Activated B cell treated with CpG ODN at 0.5 μM for 24 hours (primary cell): Measurements from ENCODE around the gene SLF2. TPM values are rescaled to one million over a fixed set of nuclear protein-coding genes. Genes with fewer than 3 reads are reported as not detected.
A peak's percentile ranks its signal among the peaks of the same experiment; 100 is the strongest.

Experiments
- ATAC-seq: fragments of 200-7000 bp; cut with Tn5 transposase; one replicate; pipeline ENCODE4 v1.10.0; 2021; ENCODE audit warnings: low read depth, mild to moderate bottlenecking, moderate library complexity
- CTCF ChIA-PET: fragments of 350-600 bp; sonication (Branson Sonifier 250); formaldehyde crosslinking; loops from one replicate; lab custom pipeline; 2021; ENCODE audit warnings: antibody characterized with exemption; lab: Charles Lee
- POLR2A ChIA-PET: fragments of 350-600 bp; sonication (Branson Sonifier 250); formaldehyde crosslinking; loops from one replicate; lab custom pipeline; 2021; ENCODE audit warnings: antibody characterized with exemption; lab: Charles Lee
- DNase-seq: peaks from one replicate; pipeline ENCODE4 v3.0.0; 2022
- H3K27ac Mint-ChIP-seq: one replicate; pipeline ENCODE4 v1.8.0; 2020; ENCODE audit warnings: mixed read lengths
- H3K27me3 Mint-ChIP-seq: one replicate; pipeline ENCODE4 v1.8.0; 2021; ENCODE audit warnings: mixed read lengths
- H3K36me3 Mint-ChIP-seq: one replicate; pipeline ENCODE4 v1.8.0; 2021; ENCODE audit warnings: low read depth, mixed read lengths
- H3K4me1 Mint-ChIP-seq: one replicate; pipeline ENCODE4 v1.8.0; 2021; ENCODE audit warnings: mixed read lengths
- H3K4me3 Mint-ChIP-seq: one replicate; pipeline ENCODE4 v1.8.0; 2020; ENCODE audit warnings: mild to moderate bottlenecking, mixed read lengths
- H3K9me3 Mint-ChIP-seq: one replicate; pipeline ENCODE4 v1.8.0; 2020; ENCODE audit warnings: mixed read lengths
- intact Hi-C: fragments of 100-400 bp; cut with micrococcal nuclease; formaldehyde crosslinking; loops from one replicate; pipeline ENCODE4 v1.15.1; 2024
- total RNA-seq: library from RNA; stranded (reverse); gene quantifications from 2 replicates; pipeline ENCODE4 v1.2.3, GENCODE V29; 2022
- TF ChIP-seq, protein P1 (sequence below): fragments of 200-600 bp; IDR thresholded peaks from one replicate; pipeline ENCODE4 v1.8.0; 2022; ENCODE audit warnings: antibody characterized with exemption, mild to moderate bottlenecking

Gene SLF2
- total RNA-seq, 1 donor from 2014 or later: 35.5 TPM

DNA sequence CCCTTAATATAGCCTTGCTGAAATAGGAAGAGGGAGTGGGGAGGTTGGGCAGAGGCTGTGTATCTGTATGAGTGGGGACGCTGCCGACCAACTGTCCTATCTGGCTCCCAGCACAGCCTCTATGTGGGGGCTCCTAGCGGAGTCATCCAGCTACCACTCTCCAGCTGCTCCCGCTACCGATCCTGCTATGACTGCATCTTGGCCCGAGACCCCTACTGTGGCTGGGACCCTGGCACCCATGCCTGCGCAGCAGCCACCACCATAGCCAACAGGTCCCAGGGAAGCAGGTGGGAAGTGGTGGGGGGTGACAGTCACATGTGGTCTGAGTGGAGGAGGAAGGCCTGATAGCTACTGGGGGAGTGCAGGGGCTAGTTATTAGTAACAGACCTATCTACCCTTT lies 67.9 kb downstream of the SLF2 start:
- ATAC-seq (no peak), DNase-seq (no peak)
- Mint-ChIP-seq H3K36me3 (peaks cover 51% of the 10 kb centered on the region), H3K4me1 (peaks cover 4% of the 10 kb centered on the region), H3K27me3 (no peaks in the 10 kb centered on the region), H3K27ac (no peak overlapping the region), H3K9me3 (no peaks in the 10 kb centered on the region), H3K4me3 (no peak overlapping the region)
- intact Hi-C loops: no loop called here
- TF ChIP-seq, protein P1, sequence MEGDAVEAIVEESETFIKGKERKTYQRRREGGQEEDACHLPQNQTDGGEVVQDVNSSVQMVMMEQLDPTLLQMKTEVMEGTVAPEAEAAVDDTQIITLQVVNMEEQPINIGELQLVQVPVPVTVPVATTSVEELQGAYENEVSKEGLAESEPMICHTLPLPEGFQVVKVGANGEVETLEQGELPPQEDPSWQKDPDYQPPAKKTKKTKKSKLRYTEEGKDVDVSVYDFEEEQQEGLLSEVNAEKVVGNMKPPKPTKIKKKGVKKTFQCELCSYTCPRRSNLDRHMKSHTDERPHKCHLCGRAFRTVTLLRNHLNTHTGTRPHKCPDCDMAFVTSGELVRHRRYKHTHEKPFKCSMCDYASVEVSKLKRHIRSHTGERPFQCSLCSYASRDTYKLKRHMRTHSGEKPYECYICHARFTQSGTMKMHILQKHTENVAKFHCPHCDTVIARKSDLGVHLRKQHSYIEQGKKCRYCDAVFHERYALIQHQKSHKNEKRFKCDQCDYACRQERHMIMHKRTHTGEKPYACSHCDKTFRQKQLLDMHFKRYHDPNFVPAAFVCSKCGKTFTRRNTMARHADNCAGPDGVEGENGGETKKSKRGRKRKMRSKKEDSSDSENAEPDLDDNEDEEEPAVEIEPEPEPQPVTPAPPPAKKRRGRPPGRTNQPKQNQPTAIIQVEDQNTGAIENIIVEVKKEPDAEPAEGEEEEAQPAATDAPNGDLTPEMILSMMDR: no peak
- ChIA-PET POLR2A (no interaction called here), CTCF (no interaction called here)

DNA sequence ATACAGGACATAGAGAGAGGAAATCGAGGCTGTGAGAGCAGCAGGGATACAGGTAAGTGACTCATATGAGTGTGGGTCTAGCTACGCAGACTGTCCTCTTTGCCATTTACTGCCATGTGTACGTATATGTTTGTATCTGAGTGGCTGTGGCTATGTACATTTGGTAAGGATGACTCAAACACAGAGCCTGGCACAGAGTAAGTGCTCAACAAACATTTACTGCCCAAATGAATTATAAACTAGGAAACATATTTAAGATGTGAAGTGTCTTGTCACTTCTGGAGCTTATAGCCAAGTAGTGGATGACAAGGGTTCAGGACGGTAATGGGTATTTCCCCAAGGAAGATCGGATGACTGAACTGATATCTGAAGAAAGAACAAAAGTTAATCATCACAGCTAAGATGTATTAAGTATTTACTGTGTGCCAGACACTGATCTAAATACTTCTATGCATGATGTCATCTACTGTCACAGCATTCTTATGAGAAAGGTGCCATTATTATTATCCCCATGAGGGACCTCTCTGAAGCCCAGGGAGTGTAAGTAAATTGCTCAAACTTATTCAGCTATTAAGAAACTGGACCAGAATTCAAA lies 68.5 kb downstream of the SLF2 start:
- Mint-ChIP-seq H3K4me3 (no peak overlapping the region), H3K27me3 (no peaks in the 10 kb centered on the region), H3K4me1 (peaks cover 10% of the 10 kb centered on the region), H3K27ac (no peak overlapping the region), H3K9me3 (no peaks in the 10 kb centered on the region), H3K36me3 (peaks cover 54% of the 10 kb centered on the region)
- intact Hi-C loops: no loop called here
- TF ChIP-seq, protein P1: no peak
- ChIA-PET CTCF (no interaction called here), POLR2A (no interaction called here)
- ATAC-seq: no peak
- no peak for DNase-seq

DNA sequence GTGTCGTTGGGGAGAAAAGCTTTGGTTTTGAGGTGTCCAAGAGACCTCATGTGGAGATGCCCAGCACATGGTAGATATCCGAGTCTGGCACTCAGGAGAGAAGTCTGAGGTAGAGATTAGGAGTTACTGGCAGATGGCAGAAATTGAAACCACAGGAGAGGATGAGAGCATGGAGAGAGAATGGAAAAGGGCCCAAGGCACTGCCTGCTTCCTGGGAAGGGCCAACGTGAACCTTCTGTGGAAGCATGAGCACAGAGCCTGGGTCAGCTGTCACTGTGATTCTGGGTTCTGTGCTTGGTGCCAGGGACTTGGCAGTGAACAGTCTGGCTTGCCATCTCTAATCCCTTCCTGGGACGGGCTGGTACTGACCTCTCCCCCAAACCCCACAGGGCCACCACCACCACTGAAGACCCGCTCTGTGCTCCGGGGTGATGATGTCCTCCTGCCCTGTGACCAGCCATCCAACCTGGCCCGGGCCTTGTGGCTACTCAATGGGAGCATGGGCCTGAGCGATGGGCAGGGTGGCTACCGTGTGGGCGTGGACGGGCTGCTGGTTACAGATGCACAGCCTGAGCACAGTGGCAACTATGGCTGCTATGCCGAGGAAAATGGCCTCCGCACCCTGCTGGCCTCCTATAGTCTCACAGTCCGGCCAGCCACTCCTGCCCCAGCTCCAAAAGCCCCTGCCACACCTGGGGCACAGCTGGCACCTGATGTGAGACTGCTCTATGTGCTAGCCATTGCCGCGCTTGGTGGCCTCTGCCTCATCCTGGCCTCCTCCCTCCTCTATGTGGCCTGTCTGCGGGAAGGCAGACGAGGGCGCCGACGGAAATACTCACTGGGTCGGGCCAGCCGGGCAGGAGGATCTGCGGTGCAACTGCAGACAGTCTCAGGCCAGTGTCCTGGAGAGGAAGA lies 70.4 kb downstream of the SLF2 start:
- ChIA-PET CTCF (no interaction called here), POLR2A (no interaction called here)
- Mint-ChIP-seq H3K4me1 (peaks cover 29% of the 10 kb centered on the region), H3K27me3 (no peaks in the 10 kb centered on the region), H3K9me3 (no peaks in the 10 kb centered on the region), H3K4me3 (no peak overlapping the region), H3K36me3 (peaks cover 57% of the 10 kb centered on the region), H3K27ac (no peak overlapping the region)
- no peak for ATAC-seq
- intact Hi-C loops: no loop called here
- no peak for DNase-seq
- TF ChIP-seq, protein P1: no peak

DNA sequence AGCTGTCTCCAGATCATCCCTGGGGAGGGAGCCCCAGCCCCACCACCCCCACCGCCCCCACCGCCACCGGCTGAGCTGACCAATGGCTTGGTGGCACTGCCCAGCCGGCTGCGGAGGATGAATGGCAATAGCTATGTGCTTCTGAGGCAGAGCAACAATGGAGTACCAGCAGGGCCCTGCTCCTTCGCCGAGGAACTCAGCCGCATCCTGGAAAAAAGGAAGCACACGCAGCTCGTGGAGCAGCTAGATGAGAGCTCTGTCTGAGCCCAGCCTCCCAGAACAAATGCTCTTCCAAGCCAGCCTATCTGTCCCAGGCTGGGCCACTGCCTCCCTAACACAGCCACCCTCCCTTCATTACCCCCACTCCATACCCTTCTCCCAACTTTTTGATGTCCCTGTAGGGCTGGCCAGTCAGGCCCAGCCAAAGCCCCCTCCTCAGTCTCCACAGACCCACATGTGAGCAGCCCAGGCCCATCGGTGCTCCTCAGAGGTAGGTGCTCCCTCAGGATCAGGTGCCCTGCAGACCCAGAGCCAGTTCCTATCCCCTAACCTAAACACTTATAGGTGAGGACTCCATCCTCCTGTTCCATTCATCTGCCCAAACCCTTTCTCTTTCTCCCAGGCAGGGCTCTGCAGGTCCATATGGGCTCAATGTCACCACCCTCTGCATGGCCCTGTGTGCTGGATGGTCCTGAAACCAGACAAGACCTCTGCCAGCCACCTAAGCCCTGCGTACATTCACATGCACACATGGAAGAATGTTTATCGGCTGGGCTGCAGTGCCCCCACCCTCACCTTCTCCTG lies 71.3 kb downstream of the SLF2 start:
- Mint-ChIP-seq H3K4me3 (peak overlapping the region; percentile 12), H3K36me3 (peaks cover 56% of the 10 kb centered on the region), H3K27ac (no peak overlapping the region), H3K27me3 (no peaks in the 10 kb centered on the region), H3K4me1 (peaks cover 35% of the 10 kb centered on the region), H3K9me3 (no peaks in the 10 kb centered on the region)
- TF ChIP-seq, protein P1: no peak
- ChIA-PET POLR2A (no interaction called here), CTCF (interaction anchor here (6.0 kb wide), 1 partner anchor 13 kb away, joined by 34 read pairs; no protein-coding TSS in a partner anchor)
- DNase-seq (no peak), ATAC-seq (no peak)
- intact Hi-C loops: no loop called here
